ENCODE results near the gene IFT122.

Gene IFT122

DNA sequence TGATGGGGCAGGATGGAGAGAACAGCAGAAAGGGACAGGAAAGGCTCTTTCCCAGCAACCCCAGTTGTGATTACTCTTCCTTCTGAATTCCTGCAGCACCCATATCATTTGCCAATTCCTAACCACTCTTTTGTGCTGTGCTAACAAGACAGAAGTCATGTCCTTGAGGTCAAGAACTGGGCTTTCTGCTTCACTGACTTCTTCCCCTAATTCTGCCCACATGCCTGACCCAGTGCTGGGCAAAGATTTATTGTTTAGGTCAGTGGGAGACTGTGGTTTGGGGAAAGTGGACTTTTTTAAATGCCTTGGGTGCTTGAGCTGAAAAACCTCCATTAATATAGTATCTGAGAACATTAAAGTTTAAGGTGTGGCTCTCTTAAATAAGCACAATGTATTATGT lies 7.4 kb upstream of the IFT122 start:
- DNase-seq (ENCODE audit: extremely low spot score, insufficient read length, low read depth): no peak
- no peak for FAIRE-seq

DNA sequence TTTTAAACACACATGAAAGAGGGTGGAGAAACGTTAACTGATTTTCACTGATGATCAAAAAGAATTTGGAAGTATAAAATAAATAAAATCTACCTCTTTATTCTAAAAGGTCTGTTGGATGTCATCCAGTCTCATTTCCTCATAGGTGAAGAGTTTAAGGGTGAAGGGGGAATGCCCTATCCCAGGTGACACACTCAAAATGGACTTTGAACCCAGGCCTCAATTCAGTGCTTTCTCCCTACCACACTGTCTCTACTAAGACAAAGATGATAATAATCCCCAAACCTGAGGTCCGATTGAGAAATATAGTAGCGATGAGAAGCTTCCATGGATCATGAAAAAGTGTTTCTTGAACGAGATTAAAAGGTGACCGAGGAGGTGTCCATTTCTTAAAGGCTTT lies 6.5 kb upstream of the IFT122 start:
- no peak for DNase-seq (ENCODE audit: extremely low spot score, insufficient read length, low read depth)
- FAIRE-seq: peak; percentile 42

- FAIRE-seq (peak; percentile 15), DNase-seq (ENCODE audit: extremely low spot score, insufficient read length, low read depth) (no peak)
Measured at GRCh38 chr3:129434140-129434539, 5.9 kb upstream of the IFT122 start.

GRCh38 chr3:129435367-129435766 lies 4.7 kb upstream of the IFT122 start:
- no peak for DNase-seq (ENCODE audit: extremely low spot score, insufficient read length, low read depth)
- FAIRE-seq: no peak

DNA sequence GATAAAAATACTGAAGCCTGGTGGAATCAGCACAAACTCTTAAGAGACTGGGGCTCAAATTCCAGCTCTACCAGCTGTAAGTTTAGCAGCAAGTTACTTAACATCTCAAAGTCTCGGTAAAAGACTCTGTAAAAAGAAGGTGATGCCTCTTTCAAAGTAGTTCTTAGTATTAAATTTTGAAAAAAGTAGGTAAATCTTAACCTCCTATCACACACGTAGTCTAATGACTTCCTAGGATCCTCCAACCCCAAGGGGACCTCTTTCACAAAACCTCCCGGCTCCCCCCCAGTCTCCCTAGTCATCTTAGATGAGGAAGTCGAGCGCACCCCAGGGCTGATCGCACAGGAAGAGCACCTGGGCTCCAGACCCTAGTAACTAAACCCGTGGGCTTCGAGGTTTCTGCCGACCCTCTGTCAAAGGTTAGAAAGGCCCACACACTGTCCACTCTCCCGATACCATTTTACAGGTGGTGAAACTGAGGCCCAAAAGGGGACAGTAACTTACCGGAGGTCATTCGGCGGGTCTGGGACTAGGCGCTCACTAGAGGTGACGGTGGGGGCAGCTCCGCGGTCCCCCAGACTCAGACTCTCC lies 703 bp upstream of the IFT122 start:
- FAIRE-seq (peak; percentile 58), DNase-seq (ENCODE audit: extremely low spot score, insufficient read length, low read depth) (peak; percentile 29)

DNA sequence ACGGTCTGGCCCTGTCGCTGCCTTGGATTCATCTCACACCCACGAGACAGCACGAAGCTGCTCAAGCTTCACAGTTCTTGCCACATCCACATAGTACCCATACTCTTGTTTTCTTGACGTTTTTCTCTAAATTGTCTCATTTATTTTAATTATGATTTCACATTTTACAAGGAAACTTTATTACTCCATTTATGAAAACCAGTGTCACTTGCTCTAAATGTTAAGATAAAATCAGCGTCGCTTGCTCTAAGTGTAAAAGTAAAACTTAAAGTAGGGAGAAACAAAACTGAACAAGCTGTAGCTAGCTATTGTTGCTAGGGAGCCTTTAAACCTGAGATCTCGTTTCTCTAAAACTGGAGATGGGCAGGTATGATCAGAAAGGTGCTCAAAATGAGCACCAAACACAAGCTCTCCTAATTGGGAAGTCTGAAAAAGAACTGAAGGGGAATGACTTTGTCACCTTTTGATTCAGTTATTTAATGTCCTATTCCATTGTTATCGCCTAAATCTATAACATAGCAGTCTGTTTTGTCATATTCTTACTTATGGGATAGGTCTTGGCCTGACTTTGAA lies 680 bp downstream of the IFT122 start:
- FAIRE-seq: peak; percentile 5
- no peak for DNase-seq (ENCODE audit: extremely low spot score, insufficient read length, low read depth)

DNA sequence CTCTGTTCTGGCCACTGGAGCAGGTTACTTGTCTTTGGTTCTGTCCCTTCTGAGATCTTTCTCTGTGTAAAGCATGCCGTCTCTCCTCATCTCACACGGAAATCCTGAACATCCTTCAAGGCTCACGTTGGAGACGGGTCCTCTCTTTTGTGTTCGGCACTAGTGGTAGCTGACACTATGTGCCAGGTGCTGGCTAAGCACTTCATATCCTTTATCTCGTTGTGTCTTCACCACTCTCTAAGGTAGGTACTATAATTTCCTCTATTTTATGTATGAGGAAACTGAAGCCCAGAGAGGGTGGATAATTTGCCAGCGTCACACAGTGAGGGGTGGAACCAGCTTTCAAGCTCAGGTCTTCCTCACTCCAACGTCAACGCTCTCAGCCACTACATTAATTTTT lies 1.2 kb downstream of the IFT122 start:
- DNase-seq (ENCODE audit: extremely low spot score, insufficient read length, low read depth): no peak
- FAIRE-seq: no peak

DNA sequence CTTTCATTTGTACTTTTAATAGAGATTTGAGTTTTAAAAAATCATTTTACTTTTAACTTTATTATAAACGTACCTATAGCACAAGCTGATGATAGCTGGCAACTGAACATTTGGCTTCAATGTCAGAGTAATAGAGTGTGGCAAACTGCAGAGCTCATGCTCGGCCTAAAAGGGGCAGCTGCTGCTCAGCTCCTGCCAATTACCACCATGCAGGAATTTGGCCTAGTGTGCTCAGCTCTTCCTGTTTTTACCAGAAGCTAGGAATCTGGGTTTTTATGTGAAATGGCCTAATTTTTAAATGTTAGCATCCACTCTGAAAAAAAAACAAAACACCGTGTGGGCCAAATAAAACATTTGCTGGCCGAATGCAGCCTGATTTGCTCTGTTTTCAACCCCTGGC lies 1.8 kb downstream of the IFT122 start:
- FAIRE-seq (no peak), DNase-seq (ENCODE audit: extremely low spot score, insufficient read length, low read depth) (no peak)

- FAIRE-seq (no peak), DNase-seq (ENCODE audit: extremely low spot score, insufficient read length, low read depth) (no peak)
Measured at GRCh38 chr3:129442486-129442885, 2.5 kb downstream of the IFT122 start.

GRCh38 chr3:129442947-129443346 lies 2.9 kb downstream of the IFT122 start:
- DNase-seq (ENCODE audit: extremely low spot score, insufficient read length, low read depth): no peak
- FAIRE-seq: no peak

- FAIRE-seq (no peak), DNase-seq (ENCODE audit: extremely low spot score, insufficient read length, low read depth) (no peak)
Measured at GRCh38 chr3:129445471-129445870, 5.4 kb downstream of the IFT122 start.

- DNase-seq (ENCODE audit: extremely low spot score, insufficient read length, low read depth): no peak
- FAIRE-seq: no peak
Measured at GRCh38 chr3:129446926-129447325, 6.9 kb downstream of the IFT122 start.

DNA sequence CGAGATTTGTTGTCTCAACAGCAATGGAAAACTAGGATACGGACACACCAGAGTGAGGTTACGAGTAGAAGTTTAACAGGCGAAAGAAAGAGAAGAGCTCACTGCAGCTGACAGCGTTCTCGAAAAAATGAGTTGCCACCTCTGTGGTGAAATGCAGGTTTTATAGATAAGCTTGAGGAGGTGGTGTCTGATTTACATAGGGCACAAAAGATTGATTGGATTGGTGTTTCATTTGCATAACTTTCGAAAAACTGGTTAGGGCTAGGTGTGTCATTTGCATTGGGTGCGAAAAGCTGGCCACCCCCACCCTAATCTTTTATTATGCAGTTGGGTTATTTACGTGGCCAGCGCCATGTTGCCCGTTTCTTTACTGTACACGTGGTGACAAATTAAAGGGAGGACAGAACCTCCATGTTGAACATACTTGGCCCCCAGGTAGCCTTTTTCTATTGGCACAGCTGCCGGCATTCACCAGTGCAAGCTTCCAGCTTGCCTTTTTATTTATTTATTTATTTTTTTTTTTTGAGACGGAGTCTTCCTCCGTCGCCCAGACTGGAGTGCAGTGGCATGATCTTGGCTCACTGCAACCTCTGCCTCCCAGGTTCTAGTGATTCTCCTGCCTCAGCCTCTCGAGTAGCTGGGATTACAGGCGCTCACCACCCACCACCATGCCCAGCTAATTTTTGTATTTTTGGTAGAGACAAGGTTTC lies 8.3 kb downstream of the IFT122 start:
- DNase-seq (ENCODE audit: extremely low spot score, insufficient read length, low read depth): no peak
- FAIRE-seq: no peak

DNA sequence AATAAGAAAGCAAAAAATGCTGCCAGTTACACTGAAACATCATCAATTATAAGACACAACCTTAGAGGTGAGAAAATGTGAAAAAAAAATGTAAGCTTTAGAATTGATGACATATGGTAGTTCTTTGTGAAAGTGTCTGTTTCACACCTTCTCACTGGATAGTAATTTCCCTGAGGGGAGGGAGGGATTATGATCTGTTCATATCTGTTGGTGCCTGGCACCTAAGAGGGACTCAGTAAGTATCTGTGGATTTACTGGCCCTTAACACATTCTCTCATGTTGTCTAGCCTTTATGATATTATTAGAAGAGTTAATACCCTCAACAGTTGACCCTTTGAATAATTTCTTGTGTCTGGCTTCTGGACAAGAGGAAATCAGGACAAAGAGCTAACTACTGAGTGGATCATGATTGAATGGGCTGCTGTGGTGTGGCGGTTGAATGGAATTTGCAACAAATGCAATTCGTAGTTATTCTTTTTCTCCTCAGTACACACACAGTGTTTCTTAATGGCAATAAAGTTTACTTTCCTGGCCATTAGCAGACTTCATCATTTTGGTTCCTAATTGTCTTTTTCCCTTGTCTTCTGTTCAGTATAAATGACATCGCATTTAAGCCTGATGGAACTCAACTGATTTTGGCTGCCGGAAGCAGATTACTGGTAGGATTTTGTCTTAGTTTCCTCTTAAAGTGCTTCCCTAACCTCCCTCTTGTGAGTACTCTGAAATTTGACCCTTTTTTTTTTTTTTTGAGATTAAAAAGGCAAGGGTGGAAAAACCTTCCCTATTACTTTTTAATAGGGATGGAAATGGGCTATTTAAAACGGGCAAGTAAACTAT lies 9.5 kb downstream of the IFT122 start:
- no peak for FAIRE-seq
- no peak for DNase-seq (ENCODE audit: extremely low spot score, insufficient read length, low read depth)

DNA sequence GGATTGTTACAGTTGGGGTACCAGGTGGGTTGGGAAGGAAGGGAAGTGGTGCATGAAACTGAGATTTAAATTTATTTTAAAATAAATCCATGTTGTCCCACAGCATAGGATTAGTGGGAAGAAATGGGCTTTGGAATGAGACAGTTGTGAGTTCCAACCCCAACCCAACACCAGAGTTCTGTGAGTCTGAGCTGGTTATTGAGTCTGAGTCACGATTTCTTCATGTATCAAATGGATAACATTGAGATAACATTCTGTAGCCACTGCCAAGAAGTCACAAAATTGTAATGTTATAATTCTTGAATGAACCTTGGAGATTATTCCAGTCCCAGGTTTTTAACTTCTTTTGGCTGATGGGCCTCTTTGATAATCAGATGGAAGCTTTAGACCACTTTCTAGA lies 13.7 kb downstream of the IFT122 start:
- DNase-seq (ENCODE audit: extremely low spot score, insufficient read length, low read depth) (no peak), FAIRE-seq (no peak)

DNA sequence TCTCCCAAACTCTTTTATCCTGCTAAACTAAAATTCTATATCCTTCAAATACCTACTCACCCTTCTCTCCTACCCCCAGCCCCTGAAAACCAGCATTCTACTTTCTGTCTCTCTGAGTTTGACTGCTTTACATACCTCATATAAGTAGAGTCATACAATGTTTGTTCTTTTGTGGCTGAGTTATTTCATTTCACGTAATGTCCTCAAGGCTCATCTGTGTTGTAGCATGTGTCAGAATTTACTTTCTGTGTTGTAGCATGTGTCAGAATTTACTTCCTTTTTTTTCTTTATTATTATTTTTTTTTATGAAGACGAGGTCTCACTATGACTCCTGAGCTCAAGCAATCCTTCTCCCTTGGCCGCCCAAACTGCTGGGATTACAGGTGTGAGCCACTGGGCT lies 20.1 kb downstream of the IFT122 start:
- DNase-seq (ENCODE audit: extremely low spot score, insufficient read length, low read depth) (no peak), FAIRE-seq (no peak)

DNA sequence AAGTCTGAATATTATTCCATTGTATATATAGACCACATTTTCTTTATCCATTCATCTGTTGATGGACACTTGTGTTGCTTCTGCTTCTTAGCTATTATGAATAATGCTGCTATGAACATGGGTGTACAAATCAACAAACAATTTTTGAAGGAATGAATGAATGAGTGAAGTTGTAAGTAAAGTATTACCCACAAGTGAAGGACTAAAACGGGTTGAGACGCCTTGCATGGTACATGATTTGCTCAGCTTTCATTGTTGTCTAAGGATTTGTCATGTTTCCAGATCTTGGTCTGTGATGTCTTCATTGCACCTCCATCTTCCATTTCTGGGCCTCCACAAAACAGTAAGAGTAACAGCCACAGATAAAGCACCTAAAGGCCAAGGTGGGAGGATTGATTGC lies 20.5 kb downstream of the IFT122 start:
- DNase-seq (ENCODE audit: extremely low spot score, insufficient read length, low read depth) (no peak), FAIRE-seq (no peak)

GRCh38 chr3:129461022-129461421 lies 21.0 kb downstream of the IFT122 start:
- FAIRE-seq: no peak
- DNase-seq (ENCODE audit: extremely low spot score, insufficient read length, low read depth): no peak

GRCh38 chr3:129461461-129462146 lies 21.6 kb downstream of the IFT122 start:
- DNase-seq (ENCODE audit: extremely low spot score, insufficient read length, low read depth) (no peak), FAIRE-seq (no peak)

- no peak for FAIRE-seq
Measured at GRCh38 chr3:129462361-129462968, 22.4 kb downstream of the IFT122 start.

More at GRCh38 chr3:129462361-129462968, 22.4 kb downstream of the IFT122 start:
- DNase-seq (ENCODE audit: extremely low spot score, insufficient read length, low read depth): no peak

Data from GM18507 (cell line).